ENCODE results near the gene GNG11.

Gene GNG11

DNA sequence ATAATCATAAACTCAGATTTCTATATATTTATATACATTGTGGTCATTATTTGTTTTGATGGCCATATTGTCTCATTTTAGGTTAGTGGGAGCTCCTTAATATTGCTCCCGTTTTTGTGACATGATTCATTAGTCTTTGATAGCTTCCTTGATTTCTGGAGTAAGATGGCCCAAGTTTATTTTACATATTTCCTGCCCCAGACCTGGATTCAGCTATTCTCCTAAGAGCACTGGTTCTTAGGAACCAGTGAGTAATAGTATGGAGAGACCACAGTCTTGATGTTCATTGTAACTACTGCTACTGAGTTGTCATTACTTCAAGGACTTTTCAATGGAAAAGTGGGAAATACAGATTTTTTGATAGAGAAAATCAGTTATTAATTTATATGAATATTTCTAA lies 37.0 kb upstream of the GNG11 start:
- no peak overlapping the region for H3K27ac ChIP-seq (ENCODE audit: extremely low read depth, low read depth, low read length)
- CTCF ChIA-PET = no interaction called here
- H3K9me3 ChIP-seq (ENCODE audit: control insufficient read depth, insufficient read depth, low read depth, low read length) = no peaks in the 10 kb centered on the region
- no peak overlapping the region for H3K4me3 ChIP-seq (ENCODE audit: low read depth, low read length)
- POLR2A ChIA-PET = no interaction called here
- no peaks in the 10 kb centered on the region for H3K4me1 ChIP-seq (ENCODE audit: control insufficient read depth, insufficient read depth, low read length)
- no peak for TF ChIP-seq PRDM1 (tag by site-specific recombination; IDR thresholded peaks at IDR 0.05)
- no peak for TF ChIP-seq ZNF585B (tag by site-specific recombination; IDR thresholded peaks at IDR 0.05)
- no peak for TF ChIP-seq ZNF621 (tag by site-specific recombination; IDR thresholded peaks at IDR 0.05)
- no peak for TF ChIP-seq ZFHX2 (tag by site-specific recombination; conservative IDR thresholded peaks at IDR 0.05)
- TF ChIP-seq HOXC10 (CRISPR knock-in tag; IDR thresholded peaks at IDR 0.05) = no peak
- no peak for TF ChIP-seq ZNF19 (tag by site-specific recombination; IDR thresholded peaks at IDR 0.05; ENCODE audit: low read depth)
- H3K36me3 ChIP-seq (ENCODE audit: control insufficient read depth in 2 of 2, insufficient read depth in 1 of 2, low read length in 2 of 2) = no peaks in the 10 kb centered on the region

- Histone ChIP-seq H3K27ac (ENCODE audit: extremely low read depth, low read depth, low read length) (no peak overlapping the region), H3K4me1 (ENCODE audit: control insufficient read depth, insufficient read depth, low read length) (no peaks in the 10 kb centered on the region), H3K9me3 (ENCODE audit: control insufficient read depth, insufficient read depth, low read depth, low read length) (no peaks in the 10 kb centered on the region), H3K4me3 (ENCODE audit: low read depth, low read length) (no peak overlapping the region), H3K36me3 (ENCODE audit: control insufficient read depth in 2 of 2, insufficient read depth in 1 of 2, low read length in 2 of 2) (no peaks in the 10 kb centered on the region)
- POLR2A ChIA-PET = interaction anchor here (1.2 to 1.6 kb wide), 2 partner anchors 43 to 268 kb away, joined by 3 to 5 read pairs; no protein-coding TSS in a partner anchor
- TF ChIP-seq ZNF10 (tag by site-specific recombination; IDR thresholded peaks at IDR 0.05) (no peak), ZNF114 (tag by site-specific recombination; IDR thresholded peaks at IDR 0.05) (no peak), ZNF548 (tag by site-specific recombination; IDR thresholded peaks at IDR 0.05) (no peak), KLF1 (tag by site-specific recombination; IDR thresholded peaks at IDR 0.05) (no peak), ZNF350 (tag by site-specific recombination; IDR thresholded peaks at IDR 0.05) (no peak), ZXDB (tag by site-specific recombination; IDR thresholded peaks at IDR 0.05) (no peak), OVOL3 (tag by site-specific recombination; IDR thresholded peaks at IDR 0.05) (no peak), PRDM2 (tag by site-specific recombination; IDR thresholded peaks at IDR 0.05; ENCODE audit: borderline replicate concordance) (no peak), ZEB2 (tag by site-specific recombination; IDR thresholded peaks at IDR 0.05) (no peak), ZNF747 (tag by site-specific recombination; IDR thresholded peaks at IDR 0.05) (no peak), ZNF677 (tag by site-specific recombination; IDR thresholded peaks at IDR 0.05) (no peak)
- TF ChIP-seq, protein P1, sequence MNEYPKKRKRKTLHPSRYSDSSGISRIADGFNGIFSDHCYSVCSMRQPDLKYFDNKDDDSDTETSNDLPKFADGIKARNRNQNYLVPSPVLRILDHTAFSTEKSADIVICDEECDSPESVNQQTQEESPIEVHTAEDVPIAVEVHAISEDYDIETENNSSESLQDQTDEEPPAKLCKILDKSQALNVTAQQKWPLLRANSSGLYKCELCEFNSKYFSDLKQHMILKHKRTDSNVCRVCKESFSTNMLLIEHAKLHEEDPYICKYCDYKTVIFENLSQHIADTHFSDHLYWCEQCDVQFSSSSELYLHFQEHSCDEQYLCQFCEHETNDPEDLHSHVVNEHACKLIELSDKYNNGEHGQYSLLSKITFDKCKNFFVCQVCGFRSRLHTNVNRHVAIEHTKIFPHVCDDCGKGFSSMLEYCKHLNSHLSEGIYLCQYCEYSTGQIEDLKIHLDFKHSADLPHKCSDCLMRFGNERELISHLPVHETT (tag by site-specific recombination; IDR thresholded peaks at IDR 0.05) = no peak
- CTCF ChIA-PET = interaction anchor here (0.5 to 1.8 kb wide), 5 partner anchors 14 to 400 kb away, joined by 3 to 6 read pairs (median 3); no protein-coding TSS in a partner anchor
Measured at GRCh38 chr7:93889261-93889660, 32.3 kb upstream of the GNG11 start.
